ENCODE results near the gene SNAI1. TPM values are rescaled to one million over a fixed set of nuclear protein-coding genes. Genes with fewer than 3 reads are reported as not detected.
"Not testable (repeated sequence)": the region's sequence is repeated elsewhere in the genome, so short reads cannot be mapped to it uniquely, and the experiment has no call there.

SNAI1 gene
- total RNA-seq, 2 experiments from 2014 or later: 1.6 to 3.6 TPM

GRCh38 chr20:49999329-49999728 is 16.5 kb downstream of the SNAI1 start:
- Histone ChIP-seq H4K20me1 (ENCODE audit: insufficient read depth, low read length) (no peaks in the 10 kb centered on the region), H3K4me2 (ENCODE audit: low read length) (peak overlapping the region; percentile 25; the same call in 1 of the 2 replicates), H3K79me2 (ENCODE audit: insufficient read depth, low read depth, low read length) (no peaks in the 10 kb centered on the region), H3K4me3 (ENCODE audit: low read depth, low read length, poor library complexity, severe bottlenecking) (no peak overlapping the region), H3K9me2 (ENCODE audit: insufficient read depth, low read length) (no peaks in the 10 kb centered on the region), H3K27ac (ENCODE audit: low read depth, low read length, poor library complexity, severe bottlenecking) (no peak overlapping the region), H3K4me1 (ENCODE audit: insufficient read depth, low read length, poor library complexity, severe bottlenecking) (peaks cover 33% of the 10 kb centered on the region), H3K36me3 (ENCODE audit: insufficient read depth, low read length) (no peaks in the 10 kb centered on the region), H3K9me3 (ENCODE audit: low read length) (no peaks in the 10 kb centered on the region), H2AFZ (ENCODE audit: low read length) (peak overlapping the region; percentile 26; the same call in 1 of the 2 replicates)
- no peak for TF ChIP-seq EZH2phosphoT487 (IDR thresholded peaks at IDR 0.05; ENCODE audit: borderline replicate concordance, low read depth, low read length)
- TF ChIP-seq CTCF (conservative IDR thresholded peaks at IDR 0.05; ENCODE audit: low read length): no peak
- POLR2A ChIA-PET: interaction anchor here (0.6 to 2.3 kb wide), 7 partner anchors 13 to 347 kb away, joined by 3 to 16 read pairs (median 5); no protein-coding TSS in a partner anchor
- DNase-seq (ENCODE audit: low spot score): no peak
- no TSS peak for BruUV-seq (replicated peaks)
- CTCF ChIA-PET (ENCODE audit: unreplicated experiment): no interaction called here
- intact Hi-C loops (cut with micrococcal nuclease; ENCODE audit: unreplicated experiment): no loop called here

GRCh38 chr20:50000548-50001222 is 17.9 kb downstream of the SNAI1 start:
- H3K4me3 ChIP-seq (ENCODE audit: low read depth, low read length, poor library complexity, severe bottlenecking); H3K36me3 ChIP-seq (ENCODE audit: insufficient read depth, low read length); H3K9me2 ChIP-seq (ENCODE audit: insufficient read depth, low read length); H3K9me3 ChIP-seq (ENCODE audit: low read length); H3K79me2 ChIP-seq (ENCODE audit: insufficient read depth, low read depth, low read length); intact Hi-C loops (cut with micrococcal nuclease; ENCODE audit: unreplicated experiment); DNase-seq (ENCODE audit: low spot score); H3K27ac ChIP-seq (ENCODE audit: low read depth, low read length, poor library complexity, severe bottlenecking); H4K20me1 ChIP-seq (ENCODE audit: insufficient read depth, low read length); H3K4me2 ChIP-seq (ENCODE audit: low read length); CTCF ChIA-PET (ENCODE audit: unreplicated experiment); BruUV-seq (replicated peaks); H2AFZ ChIP-seq (ENCODE audit: low read length): not testable (repeated sequence)
- POLR2A ChIA-PET: interaction anchor here (0.6 to 2.3 kb wide), 3 partner anchors 12 to 24 kb away, joined by 3 to 16 read pairs (median 4); no protein-coding TSS in a partner anchor
- H3K4me1 ChIP-seq (ENCODE audit: insufficient read depth, low read length, poor library complexity, severe bottlenecking): peaks cover 39% of the 10 kb centered on the region

- intact Hi-C loops (cut with micrococcal nuclease; ENCODE audit: unreplicated experiment): no loop called here
- Histone ChIP-seq H3K27ac (ENCODE audit: low read depth, low read length, poor library complexity, severe bottlenecking) (no peak overlapping the region), H3K9me2 (ENCODE audit: insufficient read depth, low read length) (no peaks in the 10 kb centered on the region), H3K36me3 (ENCODE audit: insufficient read depth, low read length) (no peaks in the 10 kb centered on the region), H4K20me1 (ENCODE audit: insufficient read depth, low read length) (no peaks in the 10 kb centered on the region), H2AFZ (ENCODE audit: low read length) (no peak overlapping the region), H3K4me2 (ENCODE audit: low read length) (no peak overlapping the region), H3K4me3 (ENCODE audit: low read depth, low read length, poor library complexity, severe bottlenecking) (no peak overlapping the region), H3K79me2 (ENCODE audit: insufficient read depth, low read depth, low read length) (no peaks in the 10 kb centered on the region), H3K9me3 (ENCODE audit: low read length) (no peaks in the 10 kb centered on the region), H3K4me1 (ENCODE audit: insufficient read depth, low read length, poor library complexity, severe bottlenecking) (peaks cover 48% of the 10 kb centered on the region)
- CTCF ChIA-PET (ENCODE audit: unreplicated experiment): interaction anchor here (0.6 kb wide), 1 partner anchor 289 kb away, joined by 14 read pairs; no protein-coding TSS in a partner anchor
- DNase-seq (ENCODE audit: low spot score): no peak
- no peak for TF ChIP-seq CTCF (conservative IDR thresholded peaks at IDR 0.05; ENCODE audit: low read length)
- no peak for TF ChIP-seq EZH2phosphoT487 (IDR thresholded peaks at IDR 0.05; ENCODE audit: borderline replicate concordance, low read depth, low read length)
- POLR2A ChIA-PET: interaction anchor here (0.6 to 0.7 kb wide), 3 partner anchors 36 to 861 kb away, joined by 3 read pairs; no protein-coding TSS in a partner anchor
- BruUV-seq (replicated peaks): no TSS peak
Measured at GRCh38 chr20:50001784-50002311, 19.1 kb downstream of the SNAI1 start.

Measured in OCI-LY7 (cell line).